DND-41 (cell line): Measurements from ENCODE around the gene CEP85.

Source experiments
- EZH2 ChIP-seq: IDR thresholded peaks from 3 replicates; pipeline ENCODE4 v1.6.1; 2012; ENCODE audit warnings: borderline replicate concordance, low read depth, mild to moderate bottlenecking, moderate library complexity, low read length, inconsistent platforms; ENCODE audit not compliant: severe bottlenecking
- TF ChIP-seq, protein P1 (sequence below): IDR thresholded peaks from 2 replicates; pipeline ENCODE4 v1.5.1; 2012; ENCODE audit warnings: borderline replicate concordance, low read length, moderate library complexity, mild to moderate bottlenecking; ENCODE audit not compliant: poor library complexity, severe bottlenecking; ENCODE audit errors: extremely low read depth

DNA sequence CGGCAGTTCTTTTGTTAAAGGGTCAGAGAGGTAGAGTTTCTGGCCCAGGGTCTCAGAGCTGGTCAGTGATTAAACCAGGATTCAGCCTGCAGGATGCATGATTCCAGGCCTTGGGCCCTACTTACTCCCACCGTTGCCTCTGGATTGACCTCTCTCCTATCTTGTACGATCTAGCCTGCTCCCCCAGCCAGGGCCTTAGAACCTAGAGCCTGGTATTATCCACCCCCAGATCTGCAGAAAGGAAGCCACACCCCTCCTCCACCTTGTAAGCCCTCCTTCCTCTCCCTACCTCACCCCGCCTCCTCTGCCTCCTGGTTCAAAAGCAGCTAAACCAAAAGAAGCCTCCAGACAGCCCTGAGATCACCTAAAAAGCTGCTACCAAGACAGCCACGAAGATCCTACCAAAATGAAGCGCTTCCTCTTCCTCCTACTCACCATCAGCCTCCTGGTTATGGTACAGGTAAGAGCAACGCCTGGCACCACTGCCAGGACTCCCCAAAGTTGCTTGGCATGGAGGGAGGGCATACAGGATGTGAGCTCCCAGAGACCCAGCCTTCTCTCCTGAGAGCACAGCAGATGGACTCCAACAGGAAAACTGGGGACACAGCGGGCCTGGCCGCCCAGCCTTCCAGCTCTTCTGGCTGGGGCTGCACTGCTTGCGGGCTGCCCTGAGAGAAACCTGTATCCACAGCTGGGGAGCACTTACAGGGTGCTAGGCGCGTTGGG, 83.8 kb downstream of the CEP85 start, which contains the start of gene CD52:
- TF ChIP-seq, protein P1, sequence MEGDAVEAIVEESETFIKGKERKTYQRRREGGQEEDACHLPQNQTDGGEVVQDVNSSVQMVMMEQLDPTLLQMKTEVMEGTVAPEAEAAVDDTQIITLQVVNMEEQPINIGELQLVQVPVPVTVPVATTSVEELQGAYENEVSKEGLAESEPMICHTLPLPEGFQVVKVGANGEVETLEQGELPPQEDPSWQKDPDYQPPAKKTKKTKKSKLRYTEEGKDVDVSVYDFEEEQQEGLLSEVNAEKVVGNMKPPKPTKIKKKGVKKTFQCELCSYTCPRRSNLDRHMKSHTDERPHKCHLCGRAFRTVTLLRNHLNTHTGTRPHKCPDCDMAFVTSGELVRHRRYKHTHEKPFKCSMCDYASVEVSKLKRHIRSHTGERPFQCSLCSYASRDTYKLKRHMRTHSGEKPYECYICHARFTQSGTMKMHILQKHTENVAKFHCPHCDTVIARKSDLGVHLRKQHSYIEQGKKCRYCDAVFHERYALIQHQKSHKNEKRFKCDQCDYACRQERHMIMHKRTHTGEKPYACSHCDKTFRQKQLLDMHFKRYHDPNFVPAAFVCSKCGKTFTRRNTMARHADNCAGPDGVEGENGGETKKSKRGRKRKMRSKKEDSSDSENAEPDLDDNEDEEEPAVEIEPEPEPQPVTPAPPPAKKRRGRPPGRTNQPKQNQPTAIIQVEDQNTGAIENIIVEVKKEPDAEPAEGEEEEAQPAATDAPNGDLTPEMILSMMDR, result no peak
- no peak for TF ChIP-seq EZH2
